ENCODE data around the gene SETX. TPM values are rescaled to one million over a fixed set of nuclear protein-coding genes. Genes with fewer than 3 reads are reported as not detected.

The SETX gene
- polyA plus RNA-seq, 1 experiment: 31.5 TPM

GRCh38 chr9:132299221-132299620 is 55.6 kb downstream of the SETX start:
- Histone ChIP-seq H3K27me3 (ENCODE audit: control insufficient read depth, insufficient read depth, low read length) (no peaks in the 10 kb centered on the region), H3K4me3 (ENCODE audit: low read depth, low read length) (no peak overlapping the region), H3K9me3 (ENCODE audit: control insufficient read depth, insufficient read depth, low read length) (no peaks in the 10 kb centered on the region), H3K27ac (ENCODE audit: low read depth, low read length) (no peak overlapping the region)
- CTCF ChIA-PET: interaction anchor here (1.4 kb wide), 1 partner anchor 47 kb away, joined by 3 read pairs; no protein-coding TSS in a partner anchor
- POLR2A ChIA-PET: no interaction called here
- no peak for DNase-seq (ENCODE audit: low read depth, low spot score)
- TF ChIP-seq CTCF (IDR thresholded peaks at IDR 0.05; ENCODE audit: low read depth, low read length): no peak

- no peak overlapping the region for H3K4me3 ChIP-seq (ENCODE audit: low read depth, low read length)
- CTCF ChIA-PET: no interaction called here
Observed at GRCh38 chr9:132295181-132295580, 59.6 kb downstream of the SETX start.

DNA sequence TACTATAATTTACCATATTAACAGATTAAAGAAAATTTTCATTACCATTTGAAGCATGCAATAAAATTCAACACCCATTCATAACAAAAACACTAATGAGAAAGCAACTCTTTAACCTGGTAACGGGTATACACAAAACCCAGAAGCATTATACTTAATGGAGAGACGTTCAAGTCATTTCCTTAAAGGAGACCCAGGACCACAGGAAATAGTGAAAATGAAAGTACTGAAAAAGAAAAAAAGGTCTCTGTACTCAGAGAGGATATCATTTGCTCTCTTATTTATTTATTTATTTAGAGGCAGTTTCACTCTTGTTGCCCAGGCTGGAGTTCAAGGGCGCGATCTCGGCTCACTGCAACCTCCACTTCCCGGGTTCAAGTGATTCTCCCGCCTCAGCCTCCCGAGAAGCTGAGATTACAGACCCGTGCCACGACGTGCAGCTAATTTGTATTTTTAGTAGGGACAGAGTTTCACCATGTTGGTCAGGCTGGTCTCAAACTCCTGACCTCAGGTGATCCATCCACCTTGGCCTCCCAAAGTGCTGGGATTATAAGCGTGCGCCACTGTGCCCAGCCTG is 61.6 kb downstream of the SETX start:
- no peaks in the 10 kb centered on the region for H3K27me3 ChIP-seq (ENCODE audit: control insufficient read depth, insufficient read depth, low read length)
- ChIA-PET CTCF (interaction anchor here (1.2 kb wide), 1 partner anchor 24 kb away, joined by 6 read pairs; no protein-coding TSS in a partner anchor), POLR2A (interaction anchor here (0.7 kb wide), 1 partner anchor 46 kb away, joined by 6 read pairs; no protein-coding TSS in a partner anchor)
- H3K27ac ChIP-seq (ENCODE audit: low read depth, low read length): no peak overlapping the region
- no peak overlapping the region for H3K4me3 ChIP-seq (ENCODE audit: low read depth, low read length)
- H3K9me3 ChIP-seq (ENCODE audit: control insufficient read depth, insufficient read depth, low read length): no peaks in the 10 kb centered on the region
- DNase-seq (ENCODE audit: low read depth, low spot score): no peak
- no peak for TF ChIP-seq CTCF (IDR thresholded peaks at IDR 0.05; ENCODE audit: low read depth, low read length)

More at GRCh38 chr9:132295181-132295580, 59.6 kb downstream of the SETX start:
- no peak for TF ChIP-seq CTCF (IDR thresholded peaks at IDR 0.05; ENCODE audit: low read depth, low read length)
- H3K27ac ChIP-seq (ENCODE audit: low read depth, low read length): peak overlapping the region; percentile 22
- peak; percentile 7 for DNase-seq (ENCODE audit: low read depth, low spot score)
- H3K9me3 ChIP-seq (ENCODE audit: control insufficient read depth, insufficient read depth, low read length): no peaks in the 10 kb centered on the region
- POLR2A ChIA-PET: no interaction called here
- no peaks in the 10 kb centered on the region for H3K27me3 ChIP-seq (ENCODE audit: control insufficient read depth, insufficient read depth, low read length)

- no peak for DNase-seq (ENCODE audit: low read depth, low spot score)
- ChIA-PET CTCF (interaction anchor here (1.4 kb wide), 1 partner anchor 20 kb away, joined by 6 read pairs; no protein-coding TSS in a partner anchor), POLR2A (no interaction called here)
- H3K9me3 ChIP-seq (ENCODE audit: control insufficient read depth, insufficient read depth, low read length): no peaks in the 10 kb centered on the region
- H3K27ac ChIP-seq (ENCODE audit: low read depth, low read length): peak overlapping the region; percentile 63
- H3K27me3 ChIP-seq (ENCODE audit: control insufficient read depth, insufficient read depth, low read length): no peaks in the 10 kb centered on the region
- H3K4me3 ChIP-seq (ENCODE audit: low read depth, low read length): no peak overlapping the region
- TF ChIP-seq CTCF (IDR thresholded peaks at IDR 0.05; ENCODE audit: low read depth, low read length): no peak
Observed at GRCh38 chr9:132288966-132289365, 65.8 kb downstream of the SETX start.

- Histone ChIP-seq H3K27me3 (ENCODE audit: control insufficient read depth, insufficient read depth, low read length) (no peaks in the 10 kb centered on the region), H3K4me3 (ENCODE audit: low read depth, low read length) (no peak overlapping the region), H3K9me3 (ENCODE audit: control insufficient read depth, insufficient read depth, low read length) (no peaks in the 10 kb centered on the region), H3K27ac (ENCODE audit: low read depth, low read length) (no peak overlapping the region)
- POLR2A ChIA-PET: no interaction called here
- CTCF ChIA-PET: interaction anchor here (1.4 kb wide), 1 partner anchor 20 kb away, joined by 6 read pairs; no protein-coding TSS in a partner anchor
- DNase-seq (ENCODE audit: low read depth, low spot score): no peak
- no peak for TF ChIP-seq CTCF (IDR thresholded peaks at IDR 0.05; ENCODE audit: low read depth, low read length)
Observed at GRCh38 chr9:132288361-132288760, 66.4 kb downstream of the SETX start.

Data from AG04450 (cell line).